HepG2 (cell line): Measurements from ENCODE around the gene GJB1. TPM values are rescaled to one million over a fixed set of nuclear protein-coding genes. Genes with fewer than 3 reads are reported as not detected.

Experiments
- AHR ChIP-seq: IDR thresholded peaks from 2 replicates; pipeline ENCODE4 v1.6.1; 2018; ENCODE audit warnings: missing genetic modification reagents, missing compliant biosample characterization
- ARID3A ChIP-seq: IDR thresholded peaks from 2 replicates; pipeline ENCODE4 v1.6.1; 2012; ENCODE audit warnings: low read depth, low read length, improper control_type of control experiment
- CHCHD3 ChIP-seq: sonication (generic); formaldehyde crosslinking; IDR thresholded peaks from 2 replicates; pipeline ENCODE4 v1.8.0; 2022; ENCODE audit warnings: mild to moderate bottlenecking, missing genetic modification reagents, moderate library complexity
- CREM ChIP-seq, 2 experiments: sonication (generic) in 1 of 2; formaldehyde crosslinking in 1 of 2; IDR thresholded peaks; 2 replicates each; pipeline versions ENCODE4 v1.4.0 to v1.6.1; 2016 to 2020; ENCODE audit warnings: antibody characterized with exemption in 1 of 2, mild to moderate bottlenecking in 1 of 2, missing genetic modification reagents in 1 of 2
- DPF2 ChIP-seq: sonication (generic); formaldehyde crosslinking; IDR thresholded peaks from 2 replicates; pipeline ENCODE4 v1.4.0; 2020; ENCODE audit warnings: mild to moderate bottlenecking, low read depth, missing genetic modification reagents, borderline replicate concordance
- ETV6 ChIP-seq: sonication (generic); formaldehyde crosslinking; conservative IDR thresholded peaks from 2 replicates; pipeline ENCODE4 v1.4.0; 2020; ENCODE audit warnings: missing genetic modification reagents
- FOXA3 ChIP-seq: IDR thresholded peaks from 2 replicates; pipeline ENCODE4 v1.6.1; 2016; ENCODE audit warnings: missing genetic modification reagents, missing compliant biosample characterization
- FOXC1 ChIP-seq: sonication (generic); formaldehyde crosslinking; IDR thresholded peaks from 2 replicates; pipeline ENCODE4 v1.8.0; 2022; ENCODE audit warnings: mild to moderate bottlenecking, missing genetic modification reagents, borderline replicate concordance
- FOXP1 ChIP-seq, 2 experiments: fragments of 450-650 bp in 1 of 2; IDR thresholded peaks; 2 replicates each; pipeline ENCODE4 v1.6.1; 2017 to 2018; ENCODE audit warnings: antibody characterized with exemption in 1 of 2
- FOXP4 ChIP-seq: sonication (generic); formaldehyde crosslinking; IDR thresholded peaks from 2 replicates; pipeline ENCODE4 v1.4.0; 2020; ENCODE audit warnings: missing genetic modification reagents
- GATAD2A ChIP-seq: IDR thresholded peaks from 2 replicates; pipeline ENCODE4 v1.6.1; 2016
- HMG20A ChIP-seq: IDR thresholded peaks from 2 replicates; pipeline ENCODE4 v1.6.1; 2016; ENCODE audit warnings: borderline replicate concordance
- HNF4A ChIP-seq: sonication (generic); formaldehyde crosslinking; IDR thresholded peaks from 2 replicates; pipeline ENCODE4 v1.4.0; 2020; ENCODE audit warnings: missing genetic modification reagents
- HOXA5 ChIP-seq: sonication (generic); formaldehyde crosslinking; IDR thresholded peaks from 2 replicates; pipeline ENCODE4 v1.4.0; 2020; ENCODE audit warnings: missing genetic modification reagents
- MIXL1 ChIP-seq: IDR thresholded peaks from 2 replicates; pipeline ENCODE4 v1.6.1; 2016
- NFATC3 ChIP-seq: sonication (generic); formaldehyde crosslinking; IDR thresholded peaks from 2 replicates; pipeline ENCODE4 v1.5.1; 2020; ENCODE audit warnings: mild to moderate bottlenecking, missing genetic modification reagents
- NR2F1 ChIP-seq, 2 experiments: fragments of 450-650 bp in 1 of 2; formaldehyde crosslinking in 1 of 2; IDR thresholded peaks; 2 replicates each; pipeline versions ENCODE4 v1.5.0 to v1.6.1; 2016 to 2020; ENCODE audit warnings: mild to moderate bottlenecking in 1 of 2, missing compliant biosample characterization in 1 of 2, missing genetic modification reagents in 1 of 2, moderate library complexity in 1 of 2
- RBM39 ChIP-seq: fragments of 200-400 bp; formaldehyde crosslinking; IDR thresholded peaks from one replicate; pipeline ENCODE4 v1.6.1; 2018; ENCODE audit warnings: antibody characterized with exemption, mild to moderate bottlenecking, low read depth, low read length; ENCODE audit not compliant: poor library complexity, severe bottlenecking
- RXRB ChIP-seq: IDR thresholded peaks from 2 replicates; pipeline ENCODE4 v1.6.1; 2016; ENCODE audit warnings: borderline replicate concordance, missing genetic modification reagents, missing compliant biosample characterization
- SKI ChIP-seq: fragments of 450-650 bp; IDR thresholded peaks from one replicate; pipeline ENCODE4 v1.6.1; 2018; ENCODE audit warnings: mild to moderate bottlenecking; ENCODE audit not compliant: partially characterized antibody
- SMAD3 ChIP-seq: sonication (generic); formaldehyde crosslinking; IDR thresholded peaks from 2 replicates; pipeline ENCODE4 v1.4.0; 2020; ENCODE audit warnings: missing genetic modification reagents
- TBX2 ChIP-seq: sonication (generic); formaldehyde crosslinking; IDR thresholded peaks from 2 replicates; pipeline ENCODE4 v1.5.0; 2020; ENCODE audit warnings: missing genetic modification reagents, mild to moderate bottlenecking, borderline replicate concordance
- UBTF ChIP-seq: sonication (generic); formaldehyde crosslinking; IDR thresholded peaks from 2 replicates; pipeline ENCODE4 v1.4.0; 2020; ENCODE audit warnings: mild to moderate bottlenecking, missing genetic modification reagents
- WIZ ChIP-seq: sonication (generic); formaldehyde crosslinking; IDR thresholded peaks from 2 replicates; pipeline ENCODE4 v1.5.1; 2020; ENCODE audit warnings: mild to moderate bottlenecking, missing genetic modification reagents
- ZFP37 ChIP-seq: sonication (generic); formaldehyde crosslinking; IDR thresholded peaks from 2 replicates; pipeline ENCODE4 v1.4.0; 2020; ENCODE audit warnings: missing genetic modification reagents, borderline replicate concordance
- ZNF296 ChIP-seq: sonication (generic); formaldehyde crosslinking; conservative IDR thresholded peaks from 2 replicates; pipeline ENCODE4 v1.5.0; 2020; ENCODE audit warnings: mild to moderate bottlenecking, missing genetic modification reagents
- ZNF432 ChIP-seq: sonication (generic); formaldehyde crosslinking; IDR thresholded peaks from 2 replicates; pipeline ENCODE4 v1.5.0; 2020; ENCODE audit warnings: missing genetic modification reagents, mild to moderate bottlenecking, borderline replicate concordance
- ZNF772 ChIP-seq: sonication (generic); formaldehyde crosslinking; IDR thresholded peaks from 2 replicates; pipeline ENCODE4 v1.5.0; 2020; ENCODE audit warnings: mild to moderate bottlenecking, missing genetic modification reagents
- polyA plus RNA-seq, 8 experiments: library from polyadenylated mRNA; depleted of rRNA in 3 of 8; stranded (reverse) in 7 of 8; unstranded in 1 of 8; fragments of >200 nt; fragmentation: Illumina TruSeq in 4 of 8; extraction: Trizol in 4 of 8; gene quantifications; 2 replicates each; pipeline versions ENCODE4 v1.2.1 to v1.2.3, GENCODE V29; 2011 to 2016; ENCODE audit warnings: low read depth in 4 of 8, missing spikeins in 1 of 8, mixed read lengths in 1 of 8; ENCODE audit not compliant: insufficient read depth in 1 of 8
- total RNA-seq, 5 experiments: library from RNA; depleted of rRNA; stranded (reverse); fragments of >200 nt; fragmentation: Illumina TruSeq; extraction: Trizol; gene quantifications; 2 replicates each; pipeline ENCODE4 v1.2.3, GENCODE V29; 2016; ENCODE audit warnings: low read depth in 1 of 5

The GJB1 gene
- total and polyA plus RNA-seq, 2 of the 13 experiments (the other 11 are each of a cell fraction or from before 2014, with no cell fraction given), result 111 to 161 TPM

GRCh38 chrX:71214152-71214551 is 8.9 kb upstream of the GJB1 start (continued):
- peak; percentile 45; the same call in 1 of the 2 replicates for TF ChIP-seq HMG20A
- TF ChIP-seq RBM39, result no peak
- TF ChIP-seq ETV6, result no peak
- TF ChIP-seq FOXP4 (CRISPR knock-in tag), result peak; percentile 41
- TF ChIP-seq CHCHD3 (CRISPR knock-in tag), result no peak
- peak; percentile 61 for TF ChIP-seq GATAD2A (CRISPR knock-in tag)
- no peak for TF ChIP-seq FOXC1
- TF ChIP-seq WIZ (CRISPR knock-in tag), result no peak
- peak; percentile 77 for TF ChIP-seq FOXA3 (CRISPR knock-in tag)
- TF ChIP-seq CREM (IDR thresholded peaks at IDR 0.05), result peak; percentile 25; the same call in 1 of the 2 replicates
- TF ChIP-seq CREM (CRISPR knock-in tag; IDR thresholded peaks at IDR 0.05), result no peak
- no peak for TF ChIP-seq ZFP37
- TF ChIP-seq ARID3A, result no peak
- no peak for TF ChIP-seq SMAD3 (CRISPR knock-in tag)
- TF ChIP-seq TBX2 (CRISPR knock-in tag), result 0 out of 2 replicates have a peak, but pooled peaks have one; percentile 7
- TF ChIP-seq SKI, result no peak
- TF ChIP-seq RXRB (CRISPR knock-in tag), result peak; percentile 20; the same call in 1 of the 2 replicates
- TF ChIP-seq NR2F1 (CRISPR knock-in tag; IDR thresholded peaks at IDR 0.05), result no peak
- TF ChIP-seq NFATC3 (CRISPR knock-in tag), result no peak
- peak; percentile 52; the same call in 1 of the 2 replicates for TF ChIP-seq MIXL1 (CRISPR knock-in tag)
- TF ChIP-seq ZNF296 (CRISPR knock-in tag), result no peak
- no peak for TF ChIP-seq ZNF432 (CRISPR knock-in tag)
- no peak for TF ChIP-seq FOXP1 (IDR thresholded peaks at IDR 0.05)
- peak; percentile 56 for TF ChIP-seq FOXP1 (CRISPR knock-in tag; IDR thresholded peaks at IDR 0.05)
- peak; percentile 36; the same call in 1 of the 2 replicates for TF ChIP-seq HNF4A (CRISPR knock-in tag)
- TF ChIP-seq AHR, result no peak
- TF ChIP-seq ZNF772, result no peak
- no peak for TF ChIP-seq HOXA5 (CRISPR knock-in tag)
- no peak for TF ChIP-seq UBTF
- no peak for TF ChIP-seq DPF2 (CRISPR knock-in tag)
